Progenitor cell of endocrine pancreas (in vitro differentiated cells): ENCODE results near the gene ANKRD66. TPM values are rescaled to one million over a fixed set of nuclear protein-coding genes. Genes with fewer than 3 reads are reported as not detected.

ENCODE experiments used
- DNase-seq: peaks from one replicate; pipeline ENCODE4 v3.0.0; 2021; ENCODE audit warnings: low spot score; ENCODE audit not compliant: unreplicated experiment
- H3K27ac Mint-ChIP-seq: 2 replicates; pipeline ENCODE4 v1.8.0; 2021; ENCODE audit warnings: mild to moderate bottlenecking, moderate library complexity, mixed read lengths
- H3K27me3 Mint-ChIP-seq: 2 replicates; pipeline ENCODE4 v1.8.0; 2021; ENCODE audit warnings: mixed read lengths
- H3K36me3 Mint-ChIP-seq: 2 replicates; pipeline ENCODE4 v1.8.0; 2022; ENCODE audit warnings: mixed read lengths; ENCODE audit not compliant: insufficient read depth
- H3K4me1 Mint-ChIP-seq: 2 replicates; pipeline ENCODE4 v1.8.0; 2021; ENCODE audit warnings: low read depth, mixed read lengths
- H3K4me3 Mint-ChIP-seq: 2 replicates; pipeline ENCODE4 v1.8.0; 2021; ENCODE audit warnings: low read depth, mild to moderate bottlenecking, moderate library complexity, mixed read lengths
- H3K9me3 Mint-ChIP-seq: 2 replicates; pipeline ENCODE4 v1.8.0; 2021; ENCODE audit warnings: low read depth, mixed read lengths
- total RNA-seq: library from RNA; stranded (reverse); gene quantifications from 2 replicates; pipeline ENCODE4 v1.2.1, GENCODE V29; 2021
- TF ChIP-seq, protein P1 (sequence below): fragments of 200-600 bp; sonication (generic); IDR thresholded peaks from one replicate; pipeline ENCODE4 v1.5.0; 2021; ENCODE audit warnings: antibody characterized with exemption, mild to moderate bottlenecking; ENCODE audit not compliant: unreplicated experiment

Gene ANKRD66
- total RNA-seq, 1 donor from 2014 or later: not detected

GRCh38 chr6:46792635-46793034 is 45.9 kb downstream of the ANKRD66 start:
- no peak overlapping the region for H3K4me3 Mint-ChIP-seq
- TF ChIP-seq, protein P1, sequence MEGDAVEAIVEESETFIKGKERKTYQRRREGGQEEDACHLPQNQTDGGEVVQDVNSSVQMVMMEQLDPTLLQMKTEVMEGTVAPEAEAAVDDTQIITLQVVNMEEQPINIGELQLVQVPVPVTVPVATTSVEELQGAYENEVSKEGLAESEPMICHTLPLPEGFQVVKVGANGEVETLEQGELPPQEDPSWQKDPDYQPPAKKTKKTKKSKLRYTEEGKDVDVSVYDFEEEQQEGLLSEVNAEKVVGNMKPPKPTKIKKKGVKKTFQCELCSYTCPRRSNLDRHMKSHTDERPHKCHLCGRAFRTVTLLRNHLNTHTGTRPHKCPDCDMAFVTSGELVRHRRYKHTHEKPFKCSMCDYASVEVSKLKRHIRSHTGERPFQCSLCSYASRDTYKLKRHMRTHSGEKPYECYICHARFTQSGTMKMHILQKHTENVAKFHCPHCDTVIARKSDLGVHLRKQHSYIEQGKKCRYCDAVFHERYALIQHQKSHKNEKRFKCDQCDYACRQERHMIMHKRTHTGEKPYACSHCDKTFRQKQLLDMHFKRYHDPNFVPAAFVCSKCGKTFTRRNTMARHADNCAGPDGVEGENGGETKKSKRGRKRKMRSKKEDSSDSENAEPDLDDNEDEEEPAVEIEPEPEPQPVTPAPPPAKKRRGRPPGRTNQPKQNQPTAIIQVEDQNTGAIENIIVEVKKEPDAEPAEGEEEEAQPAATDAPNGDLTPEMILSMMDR: no peak
- H3K36me3 Mint-ChIP-seq: no peaks in the 10 kb centered on the region
- no peak overlapping the region for H3K27ac Mint-ChIP-seq
- H3K4me1 Mint-ChIP-seq: peaks cover 25% of the 10 kb centered on the region
- H3K27me3 Mint-ChIP-seq: peaks cover 32% of the 10 kb centered on the region
- no peaks in the 10 kb centered on the region for H3K9me3 Mint-ChIP-seq
- DNase-seq: no peak

GRCh38 chr6:46793138-46793537 is 46.4 kb downstream of the ANKRD66 start, which contains the start of gene MEP1A:
TSS of gene MEP1A (plus strand) at chr6:46793389. CDS start at chr6:46793399, 10 bp downstream.
- no peak for DNase-seq
- TF ChIP-seq, protein P1: no peak
- H3K4me3 Mint-ChIP-seq: no peak within 1 kb of the TSS
- H3K27ac Mint-ChIP-seq: no peak within 1 kb of the TSS
- peaks cover 27% of the 10 kb centered on the region for H3K27me3 Mint-ChIP-seq
- no peaks in the 10 kb centered on the region for H3K9me3 Mint-ChIP-seq
- H3K4me1 Mint-ChIP-seq: peaks cover 25% of the 10 kb centered on the region
- H3K36me3 Mint-ChIP-seq: no peaks in the 10 kb centered on the region

GRCh38 chr6:46794068-46794467 is 47.3 kb downstream of the ANKRD66 start:
- Mint-ChIP-seq H3K4me3 (no peak overlapping the region), H3K27me3 (peaks cover 25% of the 10 kb centered on the region), H3K4me1 (peaks cover 28% of the 10 kb centered on the region), H3K36me3 (no peaks in the 10 kb centered on the region), H3K9me3 (no peaks in the 10 kb centered on the region), H3K27ac (no peak overlapping the region)
- TF ChIP-seq, protein P1: no peak
- no peak for DNase-seq

DNA sequence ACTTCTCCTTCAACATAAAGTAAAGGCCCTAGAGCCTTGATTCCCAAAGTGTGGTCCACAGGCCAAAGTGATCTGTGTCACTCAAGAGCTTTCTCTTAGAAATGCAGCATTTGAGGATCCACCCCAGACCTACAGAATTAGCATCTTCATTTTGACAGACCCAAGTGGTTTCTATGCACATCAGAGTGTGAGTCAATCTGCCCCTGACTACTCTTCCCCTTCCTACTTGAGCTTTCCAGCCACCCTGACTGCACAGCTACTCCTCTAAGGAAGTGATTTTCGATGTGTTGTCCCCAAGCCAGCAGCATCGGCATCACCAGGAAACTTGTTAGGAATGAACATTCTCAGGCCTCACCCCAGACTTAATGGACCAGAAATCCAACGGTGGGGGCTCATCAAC is 49.1 kb downstream of the ANKRD66 start:
- H3K4me3 Mint-ChIP-seq: no peak overlapping the region
- peaks cover 25% of the 10 kb centered on the region for H3K27me3 Mint-ChIP-seq
- DNase-seq: no peak
- no peaks in the 10 kb centered on the region for H3K9me3 Mint-ChIP-seq
- peaks cover 18% of the 10 kb centered on the region for H3K4me1 Mint-ChIP-seq
- no peak overlapping the region for H3K27ac Mint-ChIP-seq
- no peaks in the 10 kb centered on the region for H3K36me3 Mint-ChIP-seq
- TF ChIP-seq, protein P1: no peak

DNA sequence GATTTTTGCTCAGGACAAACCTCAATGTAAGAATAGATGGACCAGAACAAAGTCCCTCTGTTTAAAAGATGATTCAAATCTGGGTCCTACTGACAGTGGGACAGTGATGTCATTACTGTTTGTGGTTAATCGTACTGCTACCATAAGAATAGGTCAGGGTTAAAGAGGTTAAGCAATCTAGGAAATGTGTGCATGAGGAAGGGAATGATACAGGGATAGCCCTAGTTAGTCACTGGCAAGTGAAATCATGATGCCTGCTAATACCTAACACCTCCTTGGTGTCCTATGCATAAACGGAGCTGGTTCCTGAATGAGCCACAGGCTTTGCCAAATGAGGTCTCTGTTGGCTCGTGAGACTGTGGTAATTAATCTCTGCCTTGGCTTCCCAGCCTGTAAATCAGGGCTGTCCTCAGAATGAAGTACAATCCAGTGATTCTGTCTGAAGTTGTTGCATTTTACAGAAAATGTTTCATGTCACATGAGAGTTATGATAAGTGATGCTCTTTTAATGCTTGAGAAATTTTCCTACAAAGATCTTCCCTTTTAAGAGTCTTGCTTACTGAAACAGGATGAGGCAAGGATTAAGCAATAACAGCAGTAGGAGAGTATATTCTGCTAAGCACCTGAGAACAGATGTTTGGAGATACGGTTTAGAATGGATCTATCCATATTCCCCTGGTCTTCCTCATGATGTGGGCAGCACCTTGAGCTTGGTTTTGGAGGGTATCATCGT is 50.3 kb downstream of the ANKRD66 start:
- Mint-ChIP-seq H3K36me3 (no peaks in the 10 kb centered on the region), H3K27ac (no peak overlapping the region), H3K9me3 (no peaks in the 10 kb centered on the region), H3K4me1 (peaks cover 14% of the 10 kb centered on the region), H3K4me3 (no peak overlapping the region), H3K27me3 (peaks cover 25% of the 10 kb centered on the region)
- DNase-seq: no peak
- TF ChIP-seq, protein P1: no peak
